Activated CD4-positive, alpha-beta T cell treated with anti-CD3 and anti-CD28 coated beads, Interleukin-2, amount 10 ng/mL, durations not matched to agents 7 days and 5 days (primary cell): ENCODE data around the gene LATS2. TPM values are rescaled to one million over a fixed set of nuclear protein-coding genes. Genes with fewer than 3 reads are reported as not detected.

Source experiments
- CTCF ChIA-PET: fragments of 350-600 bp; sonication (Branson Sonifier 250); formaldehyde crosslinking; loops from one replicate; lab custom pipeline; 2021; ENCODE audit warnings: antibody characterized with exemption; lab: Charles Lee
- POLR2A ChIA-PET: fragments of 350-600 bp; sonication (Branson Sonifier 250); formaldehyde crosslinking; loops from one replicate; lab custom pipeline; 2021; ENCODE audit warnings: antibody characterized with exemption; lab: Charles Lee
- DNase-seq: peaks from one replicate; pipeline ENCODE4 v3.0.0-alpha.2; 2020
- H3K27ac Mint-ChIP-seq: one replicate; pipeline ENCODE4 v1.8.0; 2021; ENCODE audit warnings: mild to moderate bottlenecking, moderate library complexity, mixed read lengths
- H3K27me3 Mint-ChIP-seq: one replicate; pipeline ENCODE4 v1.8.0; 2021; ENCODE audit warnings: mixed read lengths
- H3K36me3 Mint-ChIP-seq: one replicate; pipeline ENCODE4 v1.8.0; 2021; ENCODE audit warnings: low read depth, mixed read lengths
- H3K4me1 Mint-ChIP-seq: one replicate; pipeline ENCODE4 v1.8.0; 2021; ENCODE audit warnings: mixed read lengths
- H3K4me3 Mint-ChIP-seq: one replicate; pipeline ENCODE4 v1.8.0; 2021; ENCODE audit warnings: mild to moderate bottlenecking, moderate library complexity, mixed read lengths
- H3K9me3 Mint-ChIP-seq: one replicate; pipeline ENCODE4 v1.8.0; 2021; ENCODE audit warnings: mixed read lengths
- total RNA-seq, 2 experiments: library from RNA; stranded (reverse); gene quantifications; one replicate each; pipeline ENCODE4 v1.2.3, GENCODE V29; 2021

The LATS2 gene
- total RNA-seq, 2 experiments from 2014 or later, result 3.1 to 3.2 TPM

DNA sequence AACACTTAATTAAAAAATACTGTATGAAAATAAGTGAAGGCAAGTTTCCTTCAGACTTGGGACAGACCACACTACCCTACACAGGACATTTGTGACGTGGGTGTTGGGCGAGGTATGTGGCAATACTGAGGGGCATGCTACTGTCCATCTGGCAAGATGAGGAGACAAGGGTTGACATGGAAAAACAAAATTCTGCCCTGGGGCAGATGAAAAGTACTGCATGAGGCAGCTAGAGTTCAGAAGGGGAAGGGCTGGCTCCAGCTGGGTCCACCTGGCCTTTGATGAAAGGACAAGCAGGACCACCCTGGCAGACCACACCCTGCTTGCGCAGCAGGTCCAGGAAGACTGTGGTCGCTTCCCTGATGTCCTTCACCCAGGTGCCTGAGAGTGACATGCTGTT, 43.2 kb downstream of the LATS2 start:
- no peak overlapping the region for H3K4me3 Mint-ChIP-seq
- POLR2A ChIA-PET, result no interaction called here
- peaks cover 1% of the 10 kb centered on the region for H3K36me3 Mint-ChIP-seq
- no peaks in the 10 kb centered on the region for H3K9me3 Mint-ChIP-seq
- CTCF ChIA-PET, result interaction anchor here (1.2 to 1.5 kb wide), 2 partner anchors 24 to 51 kb away, joined by 3 to 4 read pairs; no protein-coding TSS in a partner anchor
- H3K27me3 Mint-ChIP-seq, result no peaks in the 10 kb centered on the region
- DNase-seq, result no peak
- no peak overlapping the region for H3K27ac Mint-ChIP-seq
- H3K4me1 Mint-ChIP-seq, result peaks cover 20% of the 10 kb centered on the region

DNA sequence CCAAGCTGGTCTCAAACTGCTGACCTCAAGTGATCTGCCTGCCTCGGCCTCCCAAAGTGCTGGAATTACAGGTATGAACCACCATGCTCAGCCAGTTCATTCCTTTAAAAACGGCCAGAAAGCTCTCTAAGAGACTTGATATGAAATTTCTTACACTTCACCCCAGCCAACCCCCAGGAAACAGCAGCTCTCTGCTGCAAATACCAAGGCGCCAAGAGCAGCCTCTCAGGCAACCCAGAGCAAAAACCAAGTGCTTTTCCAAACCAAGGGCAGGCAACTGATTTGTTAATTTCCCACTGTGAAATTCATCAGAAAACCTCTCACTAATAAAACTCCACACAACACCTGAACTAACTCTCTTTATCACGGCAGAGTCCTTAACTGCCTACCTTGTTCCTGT, 44.9 kb downstream of the LATS2 start:
- H3K9me3 Mint-ChIP-seq, result no peaks in the 10 kb centered on the region
- H3K36me3 Mint-ChIP-seq, result peaks cover 1% of the 10 kb centered on the region
- peak overlapping the region; percentile 92 for H3K27ac Mint-ChIP-seq
- H3K27me3 Mint-ChIP-seq, result no peaks in the 10 kb centered on the region
- DNase-seq, result no peak
- ChIA-PET POLR2A (no interaction called here), CTCF (no interaction called here)
- H3K4me3 Mint-ChIP-seq, result no peak overlapping the region
- peaks cover 20% of the 10 kb centered on the region for H3K4me1 Mint-ChIP-seq

DNA sequence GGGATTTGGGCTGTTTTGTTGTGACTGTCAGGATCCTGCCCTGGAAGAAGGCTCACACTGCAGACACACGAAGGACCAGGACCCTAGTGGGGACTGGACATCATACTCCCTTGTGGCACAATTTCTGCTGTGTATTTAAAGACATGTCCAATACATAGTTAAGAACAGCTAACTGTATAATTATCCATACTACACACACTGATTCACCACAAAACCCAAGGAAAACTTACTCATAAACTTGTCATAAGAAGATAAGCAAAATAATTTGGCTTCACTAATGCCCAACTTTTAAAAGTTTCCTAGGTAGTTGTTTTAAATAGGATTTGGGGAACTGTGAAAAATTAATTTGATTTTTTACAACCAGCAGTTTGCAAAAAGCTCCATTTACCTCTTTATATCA, 46.1 kb downstream of the LATS2 start:
- no peak for DNase-seq
- no peaks in the 10 kb centered on the region for H3K27me3 Mint-ChIP-seq
- POLR2A ChIA-PET, result no interaction called here
- CTCF ChIA-PET, result no interaction called here
- H3K36me3 Mint-ChIP-seq, result peaks cover 4% of the 10 kb centered on the region
- no peak overlapping the region for H3K27ac Mint-ChIP-seq
- H3K4me3 Mint-ChIP-seq, result no peak overlapping the region
- H3K9me3 Mint-ChIP-seq, result peaks cover 6% of the 10 kb centered on the region
- H3K4me1 Mint-ChIP-seq, result peaks cover 29% of the 10 kb centered on the region

DNA sequence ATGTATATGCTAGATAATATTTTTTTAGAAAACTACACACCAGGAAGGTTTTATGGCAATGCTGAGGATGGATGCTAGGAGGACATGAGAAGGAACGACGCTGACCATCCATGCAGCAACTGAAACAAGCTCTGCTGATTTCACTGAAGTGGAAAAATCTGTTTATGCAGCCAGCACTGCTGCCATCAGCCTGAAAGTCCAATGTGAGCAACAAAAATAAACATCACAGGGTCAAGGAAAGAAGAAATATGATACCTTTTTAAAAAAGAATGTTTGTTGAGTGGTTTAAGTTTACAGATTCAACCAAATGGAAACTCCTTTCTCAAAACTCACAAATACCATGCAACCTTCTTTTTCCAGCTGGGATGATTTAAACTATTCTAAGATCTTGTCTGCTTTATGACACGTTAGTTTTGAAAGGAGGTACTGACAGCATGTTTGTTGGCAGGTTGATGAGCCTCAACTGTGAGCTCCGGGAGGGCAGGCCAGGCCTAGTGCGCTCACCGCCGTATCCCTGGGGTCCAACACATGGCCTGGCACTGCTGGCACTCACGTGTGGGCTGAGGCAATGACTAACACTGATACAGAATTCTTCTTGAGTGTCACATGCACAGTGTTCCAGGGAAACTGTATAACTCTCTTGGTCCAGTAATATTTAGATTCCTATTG, 46.8 kb downstream of the LATS2 start:
- no peak overlapping the region for H3K27ac Mint-ChIP-seq
- peaks cover 4% of the 10 kb centered on the region for H3K36me3 Mint-ChIP-seq
- peaks cover 32% of the 10 kb centered on the region for H3K4me1 Mint-ChIP-seq
- H3K9me3 Mint-ChIP-seq, result peaks cover 6% of the 10 kb centered on the region
- H3K27me3 Mint-ChIP-seq, result no peaks in the 10 kb centered on the region
- no peak for DNase-seq
- H3K4me3 Mint-ChIP-seq, result no peak overlapping the region
- CTCF ChIA-PET, result no interaction called here
- POLR2A ChIA-PET, result no interaction called here

DNA sequence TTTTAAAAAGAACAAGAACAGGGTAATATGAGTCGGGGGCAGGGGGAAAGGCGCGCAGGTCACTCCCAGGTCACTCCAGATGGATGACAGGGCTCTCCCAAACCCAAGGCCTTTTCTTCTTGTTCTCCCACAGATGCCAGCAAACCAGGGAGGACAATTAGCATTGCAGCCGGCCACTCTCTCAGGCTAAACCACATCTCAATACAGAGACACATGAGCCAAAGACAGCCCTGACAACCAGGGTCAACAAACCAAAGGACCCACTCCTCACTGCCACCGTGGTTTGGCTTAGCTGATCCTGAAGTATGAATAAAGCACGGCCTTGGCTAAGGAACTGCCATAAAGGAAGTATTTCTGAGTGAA, 47.3 kb downstream of the LATS2 start:
- Mint-ChIP-seq H3K27ac (no peak overlapping the region), H3K4me3 (no peak overlapping the region), H3K36me3 (peaks cover 4% of the 10 kb centered on the region), H3K9me3 (peaks cover 6% of the 10 kb centered on the region), H3K27me3 (no peaks in the 10 kb centered on the region), H3K4me1 (peaks cover 34% of the 10 kb centered on the region)
- no peak for DNase-seq
- ChIA-PET POLR2A (no interaction called here), CTCF (no interaction called here)

GRCh38 chr13:21013682-21014038, 47.7 kb downstream of the LATS2 start:
- H3K36me3 Mint-ChIP-seq, result peaks cover 3% of the 10 kb centered on the region
- CTCF ChIA-PET, result no interaction called here
- POLR2A ChIA-PET, result no interaction called here

DNA sequence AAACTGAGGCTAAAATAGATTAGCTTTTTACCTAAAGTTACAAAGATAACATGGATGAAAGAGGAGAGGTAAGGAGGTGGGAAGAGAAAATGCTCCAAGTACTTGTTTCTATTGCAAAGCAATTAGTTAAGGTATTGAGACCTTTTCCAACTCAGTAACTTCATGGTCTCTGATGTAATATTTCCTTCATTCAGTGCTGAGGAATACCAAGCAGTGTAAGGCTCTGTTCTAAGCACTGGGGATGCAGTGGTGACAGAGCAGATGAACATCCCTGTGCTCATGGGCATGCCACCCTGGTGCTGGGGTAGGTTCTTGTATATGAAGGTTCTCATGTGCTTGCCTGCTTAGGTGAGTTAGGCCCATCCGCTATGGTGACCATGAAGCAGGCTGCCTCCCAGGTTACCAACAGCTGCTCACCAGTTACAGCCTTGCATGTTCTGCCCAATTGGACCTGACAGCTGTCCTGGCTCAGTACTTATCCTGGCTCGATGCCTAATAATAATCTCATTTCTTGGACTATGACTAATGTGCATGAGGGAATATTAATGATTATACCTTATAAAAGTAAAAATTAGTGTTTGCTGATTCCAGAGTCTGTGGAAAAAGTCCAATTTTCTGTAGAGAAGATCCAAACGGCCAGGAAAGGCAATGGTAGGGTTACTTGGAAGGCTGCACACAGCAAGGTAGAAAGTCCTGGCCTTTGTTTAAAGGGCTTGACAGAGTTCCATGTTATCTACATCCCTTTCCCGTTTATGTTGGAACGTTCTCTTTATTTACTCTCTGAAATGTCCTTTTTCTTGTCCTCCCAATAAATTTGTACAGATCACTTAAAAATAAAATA, 48.3 kb downstream of the LATS2 start:
- H3K36me3 Mint-ChIP-seq, result peaks cover 3% of the 10 kb centered on the region
- POLR2A ChIA-PET, result no interaction called here

More at GRCh38 chr13:21013682-21014038, 47.7 kb downstream of the LATS2 start:
- no peak for DNase-seq
- H3K9me3 Mint-ChIP-seq, result peaks cover 6% of the 10 kb centered on the region
- H3K4me3 Mint-ChIP-seq, result no peak overlapping the region
- H3K27me3 Mint-ChIP-seq, result no peaks in the 10 kb centered on the region
- H3K27ac Mint-ChIP-seq, result peak overlapping the region; percentile 70
- H3K4me1 Mint-ChIP-seq, result peaks cover 34% of the 10 kb centered on the region

GRCh38 chr13:21012211-21012610, 49.2 kb downstream of the LATS2 start:
- H3K27me3 Mint-ChIP-seq, result no peaks in the 10 kb centered on the region
- H3K36me3 Mint-ChIP-seq, result peaks cover 3% of the 10 kb centered on the region
- ChIA-PET POLR2A (no interaction called here), CTCF (no interaction called here)
- no peak overlapping the region for H3K4me3 Mint-ChIP-seq
- no peak for DNase-seq
- H3K4me1 Mint-ChIP-seq, result peaks cover 23% of the 10 kb centered on the region
- peaks cover 6% of the 10 kb centered on the region for H3K9me3 Mint-ChIP-seq
- H3K27ac Mint-ChIP-seq, result no peak overlapping the region

More for the DNA sequence above, 48.3 kb downstream of the LATS2 start:
- Mint-ChIP-seq H3K9me3 (peaks cover 6% of the 10 kb centered on the region), H3K27ac (no peak overlapping the region), H3K4me3 (no peak overlapping the region), H3K4me1 (peaks cover 32% of the 10 kb centered on the region), H3K27me3 (no peaks in the 10 kb centered on the region)
- CTCF ChIA-PET, result no interaction called here
- DNase-seq, result no peak

- peaks cover 15% of the 10 kb centered on the region for H3K4me1 Mint-ChIP-seq
- no peak overlapping the region for H3K27ac Mint-ChIP-seq
- no peak overlapping the region for H3K4me3 Mint-ChIP-seq
- DNase-seq, result no peak
- H3K9me3 Mint-ChIP-seq, result peaks cover 6% of the 10 kb centered on the region
- no peaks in the 10 kb centered on the region for H3K27me3 Mint-ChIP-seq
- CTCF ChIA-PET, result no interaction called here
- POLR2A ChIA-PET, result no interaction called here
- H3K36me3 Mint-ChIP-seq, result peaks cover 3% of the 10 kb centered on the region
Observed at GRCh38 chr13:21011378-21011777, 50.0 kb downstream of the LATS2 start.

DNA sequence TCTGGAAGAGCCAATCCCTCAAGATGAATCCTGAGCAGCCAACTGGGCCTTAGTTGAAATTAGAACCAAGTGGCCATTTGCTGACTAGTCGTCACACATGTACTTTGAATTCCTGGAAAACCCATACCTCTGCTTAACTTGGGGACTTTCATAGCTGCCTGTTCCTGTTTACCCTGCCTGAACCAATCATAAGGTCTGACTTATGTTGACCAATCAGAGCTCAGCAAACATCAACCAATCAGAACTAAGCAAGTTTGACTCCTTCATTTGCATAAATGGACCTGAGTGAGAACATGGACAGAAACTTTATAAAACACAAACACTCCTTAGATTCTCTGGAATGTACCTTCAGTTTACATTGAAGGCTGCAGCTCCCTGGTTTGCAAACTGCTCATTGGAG, 50.8 kb downstream of the LATS2 start:
- Mint-ChIP-seq H3K4me1 (peaks cover 14% of the 10 kb centered on the region), H3K4me3 (no peak overlapping the region), H3K36me3 (peaks cover 3% of the 10 kb centered on the region), H3K27ac (peak overlapping the region; percentile 31), H3K27me3 (no peaks in the 10 kb centered on the region), H3K9me3 (peaks cover 6% of the 10 kb centered on the region)
- ChIA-PET CTCF (no interaction called here), POLR2A (no interaction called here)
- no peak for DNase-seq

DNA sequence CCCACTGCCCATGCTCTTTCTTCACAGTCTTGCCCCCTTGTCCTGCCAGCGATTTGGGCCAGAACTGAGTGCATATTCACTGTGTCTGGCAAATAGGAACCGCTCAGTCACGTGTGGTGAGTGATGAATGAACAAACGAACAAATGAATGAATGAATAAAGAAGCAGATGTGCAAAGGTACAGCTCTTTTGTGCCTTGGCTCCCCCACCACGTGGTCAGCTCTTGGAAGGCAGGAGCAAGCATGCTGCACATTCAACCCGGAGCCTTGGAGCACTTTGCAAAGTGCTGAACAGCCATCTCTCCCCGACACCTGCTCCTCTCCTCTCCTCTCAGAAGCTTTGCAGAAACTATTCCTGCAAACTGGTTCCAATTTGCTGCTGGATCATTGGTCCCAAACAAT, 52.4 kb downstream of the LATS2 start:
- H3K27me3 Mint-ChIP-seq, result no peaks in the 10 kb centered on the region
- ChIA-PET CTCF (no interaction called here), POLR2A (no interaction called here)
- H3K4me3 Mint-ChIP-seq, result no peak overlapping the region
- peaks cover 14% of the 10 kb centered on the region for H3K4me1 Mint-ChIP-seq
- H3K9me3 Mint-ChIP-seq, result peaks cover 6% of the 10 kb centered on the region
- no peak overlapping the region for H3K27ac Mint-ChIP-seq
- H3K36me3 Mint-ChIP-seq, result peaks cover 3% of the 10 kb centered on the region
- DNase-seq, result no peak

- CTCF ChIA-PET, result no interaction called here
- Mint-ChIP-seq H3K4me3 (no peak overlapping the region), H3K4me1 (peaks cover 14% of the 10 kb centered on the region), H3K36me3 (peaks cover 3% of the 10 kb centered on the region), H3K27ac (no peak overlapping the region), H3K27me3 (no peaks in the 10 kb centered on the region), H3K9me3 (peaks cover 6% of the 10 kb centered on the region)
- POLR2A ChIA-PET, result no interaction called here
- no peak for DNase-seq
Observed at GRCh38 chr13:21008026-21008425, 53.4 kb downstream of the LATS2 start.

- POLR2A ChIA-PET, result no interaction called here
- peaks cover 14% of the 10 kb centered on the region for H3K4me1 Mint-ChIP-seq
- H3K36me3 Mint-ChIP-seq, result peaks cover 3% of the 10 kb centered on the region
- no peak for DNase-seq
- CTCF ChIA-PET, result interaction anchor here (0.8 to 1.4 kb wide), 2 partner anchors 21 to 38 kb away, joined by 3 to 4 read pairs; no protein-coding TSS in a partner anchor
- H3K27me3 Mint-ChIP-seq, result no peaks in the 10 kb centered on the region
- no peak overlapping the region for H3K27ac Mint-ChIP-seq
- no peak overlapping the region for H3K4me3 Mint-ChIP-seq
- H3K9me3 Mint-ChIP-seq, result peaks cover 6% of the 10 kb centered on the region
Observed at GRCh38 chr13:21006141-21007005, 55.0 kb downstream of the LATS2 start.
